GM23338 (cell line): ENCODE data around the gene KLK4.

ENCODE experiments used
- CTCF ChIP-seq, 2 experiments: fragments of 200-600 bp in 1 of 2; sonication (generic) in 1 of 2; conservative IDR thresholded peaks; 2 replicates each; pipeline versions ENCODE4 v1.5.1 to v1.6.1; 2016 to 2017; ENCODE audit warnings: antibody characterized with exemption in 2 of 2, low read depth in 2 of 2, mild to moderate bottlenecking in 2 of 2, moderate library complexity in 1 of 2
- ETS1 ChIP-seq: IDR thresholded peaks from 2 replicates; pipeline ENCODE4 v1.6.1; 2016; ENCODE audit warnings: antibody characterized with exemption
- EZH2 ChIP-seq: fragments of 200-600 bp; sonication (generic); IDR thresholded peaks from one replicate; pipeline ENCODE4 v1.8.0; 2017; ENCODE audit warnings: antibody characterized with exemption, mild to moderate bottlenecking, low read depth; ENCODE audit not compliant: unreplicated experiment
- EZH2phosphoT487 ChIP-seq: fragments of 200-600 bp; sonication (generic); IDR thresholded peaks from one replicate; pipeline ENCODE4 v1.8.1; 2018; ENCODE audit warnings: antibody characterized with exemption; ENCODE audit not compliant: unreplicated experiment
- JUNB ChIP-seq: IDR thresholded peaks from one replicate; pipeline ENCODE4 v1.6.1; 2016; ENCODE audit warnings: antibody characterized with exemption; ENCODE audit not compliant: unreplicated experiment
- POLR2AphosphoS5 ChIP-seq: IDR thresholded peaks from 2 replicates; pipeline ENCODE4 v1.6.1; 2016; ENCODE audit warnings: antibody characterized with exemption, low read depth
- REST ChIP-seq: IDR thresholded peaks from one replicate; pipeline ENCODE4 v1.6.1; 2018; ENCODE audit warnings: antibody characterized with exemption; ENCODE audit not compliant: unreplicated experiment
- ZNF114 ChIP-seq: fragments of 250-450 bp; sonication (Bioruptor Pico); IDR thresholded peaks from 2 replicates; pipeline ENCODE4 v1.5.0; 2020; ENCODE audit warnings: mild to moderate bottlenecking, moderate library complexity

GRCh38 chr19:50861496-50862286, 49.5 kb downstream of the KLK4 start:
- TF ChIP-seq CTCF (conservative IDR thresholded peaks at IDR 0.05; ENCODE audit: low read depth in 2 of 2): no peak
- no peak for TF ChIP-seq POLR2AphosphoS5
- no peak for TF ChIP-seq ZNF114
- TF ChIP-seq REST: no peak
- no peak for TF ChIP-seq EZH2
- TF ChIP-seq EZH2phosphoT487: no peak
- TF ChIP-seq ETS1: no peak
- no peak for TF ChIP-seq JUNB
